Suppressor macrophage treated with lipopolysaccharide for 1 hour (primary cell): ENCODE measurements around the gene PPP2R3A.
"Not testable (repeated sequence)": the region's sequence is repeated elsewhere in the genome, so short reads cannot be mapped to it uniquely, and the experiment has no call there.

Source experiments
- DNase-seq, 3 donors: peaks; one replicate each; pipeline ENCODE4 v3.0.0-alpha.2; 2020 to 2022

PPP2R3A gene

DNA sequence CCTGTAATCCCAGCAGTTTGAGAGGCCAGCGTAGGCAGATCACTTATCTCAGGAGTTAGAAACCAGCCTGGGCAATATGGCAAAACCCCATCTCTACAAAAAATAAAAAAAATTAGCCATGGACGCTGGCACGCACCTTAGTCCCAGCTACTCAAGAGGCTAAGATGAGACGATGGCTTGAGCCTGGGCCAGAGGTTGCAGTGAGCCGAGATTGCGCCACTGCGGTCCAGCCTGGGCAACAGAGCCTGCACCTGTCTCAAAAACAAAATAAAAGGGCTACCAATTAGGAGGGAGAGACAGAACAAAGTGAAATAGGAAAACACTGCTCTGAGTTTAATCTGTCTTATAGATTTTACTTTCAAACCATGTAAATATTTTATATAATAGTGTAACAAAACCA lies 196.8 kb downstream of the PPP2R3A start:
- no peak for DNase-seq

DNA sequence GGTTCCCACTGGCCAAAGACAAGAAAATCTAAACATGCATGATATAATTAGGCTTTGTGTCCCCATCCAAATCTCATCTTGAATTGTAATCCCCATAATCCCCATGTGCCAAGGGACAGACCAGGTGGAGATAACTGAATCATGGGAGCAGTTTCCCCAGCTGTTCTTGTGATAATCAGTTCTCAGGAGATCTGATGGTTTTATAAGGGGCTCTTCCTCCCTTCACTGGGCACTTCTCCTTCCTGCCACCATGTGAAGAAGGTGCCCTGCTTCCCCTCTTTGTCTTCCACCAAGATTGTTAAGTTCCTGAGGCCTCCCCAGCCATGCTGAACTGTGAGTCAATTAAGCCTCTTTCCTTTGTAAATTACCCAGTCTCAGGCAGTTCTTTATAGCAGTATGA lies 198.1 kb downstream of the PPP2R3A start:
- not testable (repeated sequence) for DNase-seq

DNA sequence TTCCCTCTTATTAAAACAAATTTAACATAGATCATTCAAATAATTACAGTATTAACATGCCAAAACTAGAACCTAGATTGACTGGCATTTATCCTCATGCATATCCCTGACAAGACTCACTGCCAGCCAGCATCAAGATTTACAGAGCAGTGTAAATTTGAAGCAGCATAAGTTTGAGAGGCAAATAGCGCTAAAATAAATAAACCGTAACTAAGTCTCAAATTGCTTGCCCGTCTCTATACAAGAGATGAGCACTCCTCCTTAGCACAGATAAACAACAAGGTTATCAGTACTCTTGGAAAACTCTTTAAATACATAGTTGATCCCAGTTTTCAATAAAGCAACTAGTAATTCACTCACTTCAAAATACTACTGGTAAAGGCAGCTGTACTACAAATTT lies 201.0 kb downstream of the PPP2R3A start:
- no peak for DNase-seq

DNA sequence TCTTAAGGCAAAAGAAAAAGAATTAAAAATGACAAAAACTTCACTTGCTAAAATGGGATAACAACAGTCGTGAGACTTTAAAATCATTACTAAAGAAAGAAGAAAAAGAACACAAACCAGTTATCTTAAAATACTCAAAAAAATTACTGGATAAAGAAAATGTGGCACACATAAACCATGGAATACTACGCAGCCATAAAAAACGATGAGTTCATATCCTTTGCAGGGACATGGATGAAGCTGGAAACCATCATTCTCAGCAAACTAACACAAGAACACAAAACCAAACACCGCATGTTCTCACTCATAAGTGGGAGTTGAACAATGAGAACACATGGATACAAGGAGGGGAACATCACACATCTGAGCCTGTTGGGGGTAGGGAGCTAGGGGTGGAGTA lies 202.7 kb downstream of the PPP2R3A start:
- DNase-seq, result not testable (repeated sequence)

DNA sequence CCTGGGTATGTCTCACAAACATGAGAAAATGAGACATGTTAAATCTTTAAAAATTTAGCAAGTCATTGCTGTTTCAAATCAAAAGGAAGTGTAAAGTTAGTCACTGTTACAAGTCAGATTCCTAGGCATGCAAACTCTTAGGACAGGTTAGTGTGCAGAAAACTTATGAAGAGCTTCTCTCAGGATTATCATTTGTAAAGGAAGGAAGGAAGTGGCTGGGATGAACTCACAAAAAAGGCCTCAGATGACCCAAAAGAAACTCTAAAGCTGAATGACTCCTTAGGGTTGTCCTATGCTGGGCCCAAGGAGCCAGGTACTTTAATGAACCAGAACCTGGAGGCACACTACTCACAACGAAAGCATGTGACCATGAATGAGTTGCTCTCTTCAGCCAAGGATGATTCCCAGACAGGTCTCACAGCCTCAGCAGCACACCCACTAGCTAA lies 205.6 kb downstream of the PPP2R3A start:
- DNase-seq, result peak in 2 of 3 donors; percentile 20 to 29

DNA sequence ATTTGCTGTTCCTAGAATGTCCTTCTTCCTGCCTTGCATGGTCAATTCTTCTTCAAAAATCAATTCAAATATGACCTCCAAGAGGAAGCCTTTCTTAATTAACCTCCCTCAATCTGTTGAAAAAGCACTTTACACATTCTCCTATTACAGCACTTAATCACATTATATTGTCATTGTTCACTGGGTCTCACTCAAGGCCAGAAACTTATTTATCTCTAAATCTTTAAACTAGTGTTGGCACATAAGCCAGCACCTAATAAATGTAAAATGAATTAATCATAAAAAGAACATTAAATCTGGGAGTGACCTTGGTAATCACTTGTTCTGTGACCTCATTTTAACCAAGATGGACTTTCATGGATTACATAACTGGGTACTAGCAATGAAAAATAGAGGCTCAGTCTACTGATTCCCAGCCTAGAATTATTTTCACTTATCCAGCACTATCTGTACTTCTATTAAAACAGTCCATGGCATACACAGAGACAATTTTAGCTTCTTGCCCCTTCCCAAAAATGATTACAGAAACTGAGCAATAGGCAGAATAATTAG lies 208.5 kb downstream of the PPP2R3A start:
- peak; percentile 18 to 52 (median 46) for DNase-seq

DNA sequence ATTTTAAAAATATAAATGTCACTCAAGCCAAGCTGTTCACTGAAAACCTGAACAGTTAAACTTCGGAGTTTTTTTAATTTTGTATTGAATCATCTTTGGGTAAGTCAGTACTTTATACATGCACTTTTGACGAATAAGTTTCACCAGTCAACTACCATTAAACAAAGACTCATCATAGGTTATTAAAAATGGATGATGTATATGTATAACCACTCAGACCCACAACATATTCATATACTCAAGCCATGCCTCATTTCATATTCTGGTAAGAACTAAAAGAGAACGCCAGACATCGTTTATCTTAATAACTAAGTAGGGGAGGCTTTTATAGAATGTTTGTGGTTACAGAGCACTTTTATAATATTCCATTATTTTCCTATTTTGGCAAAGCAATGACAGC lies 212.3 kb downstream of the PPP2R3A start:
- DNase-seq, result no peak

DNA sequence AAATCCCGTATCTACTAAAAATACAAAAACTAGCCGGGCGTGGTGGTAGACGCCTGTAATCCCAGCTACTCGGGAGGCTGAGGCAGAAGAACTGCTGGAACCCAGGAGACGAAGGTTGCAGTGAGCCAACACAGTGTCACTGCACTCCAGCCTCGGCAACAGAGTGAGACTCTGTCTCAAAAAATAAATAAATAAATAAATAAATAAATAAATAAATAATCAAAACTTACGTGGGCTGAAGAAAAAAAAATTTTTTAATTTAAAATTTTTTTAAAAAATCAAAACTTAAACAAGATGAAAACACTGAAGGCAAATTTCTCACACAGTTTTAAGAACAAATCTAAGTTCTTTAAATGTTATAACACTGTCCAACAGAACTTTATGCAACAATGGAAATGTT lies 216.2 kb downstream of the PPP2R3A start:
- DNase-seq, result peak in 1 of 3 donors; percentile 32

DNA sequence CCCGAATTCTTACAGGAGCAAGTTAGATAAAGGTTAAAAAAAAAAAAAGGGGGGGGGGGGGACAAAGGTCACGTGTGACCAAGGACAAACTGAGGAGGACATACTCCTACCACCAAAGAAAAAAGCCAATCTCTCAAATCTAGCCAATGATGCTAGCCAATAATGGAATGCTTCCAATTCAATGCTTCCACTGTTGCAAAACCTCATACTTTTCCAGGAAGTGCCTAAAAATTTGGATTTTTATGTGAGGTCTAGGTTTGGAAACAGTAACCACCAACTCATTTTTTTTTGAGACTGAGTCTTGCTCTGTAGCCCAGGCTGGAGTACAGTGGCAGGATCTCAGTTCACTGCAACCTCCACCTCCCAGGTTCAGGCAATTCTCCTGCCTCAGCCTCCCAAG lies 219.2 kb downstream of the PPP2R3A start:
- DNase-seq, result peak in 2 of 3 donors; percentile 37 to 45

DNA sequence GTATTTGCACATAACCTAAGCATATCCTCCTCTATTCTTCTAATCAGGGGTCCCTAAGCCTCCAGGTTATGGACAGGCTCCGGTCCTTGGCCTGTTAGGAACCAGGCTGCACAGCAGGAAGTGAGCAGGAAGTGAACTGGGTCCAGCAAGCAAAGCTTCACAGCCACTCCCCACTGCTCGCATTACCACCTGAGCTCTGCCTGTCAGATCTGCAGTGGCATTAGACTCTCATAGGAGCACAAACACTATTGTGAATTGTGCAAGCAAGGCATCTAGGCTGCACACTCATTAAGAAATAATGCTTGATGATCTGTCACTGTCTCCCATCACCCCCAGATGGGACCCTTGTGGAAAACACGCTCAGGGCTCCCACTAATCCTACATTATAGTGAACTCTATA lies 220.8 kb downstream of the PPP2R3A start:
- no peak for DNase-seq

DNA sequence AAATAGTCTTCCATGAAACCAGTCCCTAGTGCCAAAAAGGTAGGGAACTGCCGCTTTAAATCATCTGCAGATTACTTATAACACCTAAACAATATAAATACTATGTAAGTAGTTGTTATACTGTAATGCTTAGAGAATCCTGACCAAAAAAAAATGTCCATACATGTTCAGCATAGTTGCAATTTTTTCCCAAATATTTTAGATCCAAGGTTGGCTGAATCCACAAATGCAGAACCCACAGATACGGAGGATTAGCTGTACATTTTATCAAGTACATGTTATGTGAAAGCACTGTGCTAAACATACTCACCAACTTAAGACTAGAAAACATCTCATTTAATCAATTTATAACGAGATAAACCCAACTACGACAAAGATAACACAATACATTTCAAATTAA lies 221.3 kb downstream of the PPP2R3A start:
- DNase-seq, result no peak

DNA sequence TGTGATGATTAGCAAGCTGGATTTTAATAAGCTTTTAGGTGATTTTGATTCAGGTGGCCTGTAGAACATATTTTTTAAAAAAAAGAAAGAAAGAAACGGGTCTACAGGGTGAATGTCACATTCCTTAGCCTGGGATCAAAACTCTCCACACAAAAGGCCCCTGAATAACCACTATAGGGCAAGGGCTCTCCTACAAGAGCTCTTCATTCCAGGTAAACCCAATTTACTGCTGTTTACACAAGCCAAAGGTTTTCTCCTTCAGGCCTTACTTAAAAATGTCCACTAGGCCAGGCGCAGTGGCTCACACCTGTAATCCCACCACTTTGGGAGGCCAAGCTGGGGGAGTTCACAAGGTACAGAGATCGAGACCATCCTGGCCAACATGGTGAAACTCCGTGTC lies 222.3 kb downstream of the PPP2R3A start:
- no peak for DNase-seq

DNA sequence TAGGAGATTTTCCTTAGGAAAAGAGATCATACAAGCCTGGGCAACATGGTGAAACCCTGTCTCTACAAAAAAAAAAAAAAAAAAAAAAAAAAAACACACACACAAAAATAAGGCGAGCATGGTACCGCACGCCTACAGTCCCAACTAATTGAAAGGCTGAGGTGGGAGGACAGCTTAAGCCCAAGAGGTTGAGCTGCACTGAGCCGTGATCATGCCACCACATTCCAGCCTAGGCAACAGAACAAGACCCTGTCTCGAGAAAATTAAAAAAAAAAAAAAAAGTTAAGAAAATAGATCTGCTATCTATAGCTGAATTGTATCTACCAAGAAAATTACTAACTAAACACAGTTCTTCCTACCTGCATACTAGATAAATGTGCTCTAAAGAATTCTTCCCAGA lies 223.5 kb downstream of the PPP2R3A start:
- DNase-seq, result no peak

DNA sequence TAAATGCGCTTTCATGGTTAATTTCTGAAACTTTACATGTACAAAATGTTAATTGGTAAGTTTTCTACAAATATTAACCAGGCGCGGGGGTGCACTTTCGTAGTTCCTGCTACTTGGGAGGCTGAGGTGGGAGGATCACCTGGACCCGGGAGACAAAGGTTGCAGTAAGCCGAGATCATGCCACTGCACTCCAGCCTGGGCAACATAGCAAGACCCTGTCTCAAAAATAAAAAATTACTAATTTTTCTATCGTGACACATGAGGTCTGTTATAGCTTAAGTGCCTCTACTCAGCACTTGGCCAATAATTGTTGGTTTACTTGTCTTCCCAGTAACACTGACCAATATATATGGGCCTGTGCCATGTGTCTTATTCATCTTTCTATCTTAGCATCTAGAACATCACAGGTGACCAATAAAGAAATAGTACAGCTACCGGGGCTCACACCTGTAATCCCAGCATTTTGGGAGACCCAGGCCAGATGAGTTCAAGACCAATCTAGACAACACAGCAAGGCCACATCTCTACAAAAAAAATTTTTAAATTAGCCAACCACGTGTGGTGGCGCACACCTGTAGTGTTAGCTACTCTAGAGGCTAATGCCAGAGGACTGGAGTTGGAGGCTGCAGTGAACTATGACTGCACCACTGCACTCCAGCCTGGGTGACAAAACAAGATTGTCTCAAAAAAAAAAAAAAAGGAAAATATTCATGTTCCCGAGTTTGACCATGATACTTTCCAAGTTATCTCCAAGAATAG lies 224.5 kb downstream of the PPP2R3A start:
- DNase-seq, result no peak

DNA sequence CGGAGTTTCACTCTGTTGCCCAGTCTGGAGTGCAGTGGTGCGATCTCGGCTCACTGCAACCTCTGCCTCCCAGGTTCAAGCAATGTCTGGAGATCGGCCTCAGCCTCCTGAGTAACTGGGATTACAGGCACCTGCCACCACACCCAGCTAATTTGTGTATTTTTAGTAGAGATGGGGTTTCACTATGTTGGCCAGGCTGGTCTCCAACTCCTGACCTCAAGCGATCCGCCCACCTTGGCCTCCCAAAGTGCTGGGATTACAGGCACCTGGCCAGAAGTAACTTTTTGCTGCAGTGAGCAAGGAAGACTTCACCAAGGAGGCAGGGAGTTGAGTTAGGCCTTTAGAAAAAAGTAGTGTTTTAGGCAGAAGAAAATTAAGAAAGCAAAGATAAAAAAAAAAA lies 226.7 kb downstream of the PPP2R3A start:
- DNase-seq, result not testable (repeated sequence)

DNA sequence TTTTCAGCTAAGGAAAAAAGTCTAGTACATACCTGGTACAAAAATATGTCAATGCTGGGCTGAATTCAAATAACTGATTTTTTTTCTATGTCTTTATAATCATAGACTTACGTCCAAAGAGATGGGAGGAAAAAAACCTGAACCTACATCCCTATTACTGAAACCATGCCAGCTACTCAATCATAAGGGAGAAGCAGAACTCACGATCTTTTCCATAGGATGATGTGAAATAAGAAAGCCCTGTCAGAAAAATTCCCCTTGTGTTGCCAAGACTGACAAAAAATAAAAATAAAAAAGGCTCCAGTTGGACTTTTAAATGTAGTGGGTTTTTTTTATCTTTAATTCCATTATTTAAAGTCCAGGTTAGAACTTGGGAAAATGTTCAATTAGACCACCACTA lies 227.3 kb downstream of the PPP2R3A start:
- peak; percentile 58 to 76 (median 68) for DNase-seq

DNA sequence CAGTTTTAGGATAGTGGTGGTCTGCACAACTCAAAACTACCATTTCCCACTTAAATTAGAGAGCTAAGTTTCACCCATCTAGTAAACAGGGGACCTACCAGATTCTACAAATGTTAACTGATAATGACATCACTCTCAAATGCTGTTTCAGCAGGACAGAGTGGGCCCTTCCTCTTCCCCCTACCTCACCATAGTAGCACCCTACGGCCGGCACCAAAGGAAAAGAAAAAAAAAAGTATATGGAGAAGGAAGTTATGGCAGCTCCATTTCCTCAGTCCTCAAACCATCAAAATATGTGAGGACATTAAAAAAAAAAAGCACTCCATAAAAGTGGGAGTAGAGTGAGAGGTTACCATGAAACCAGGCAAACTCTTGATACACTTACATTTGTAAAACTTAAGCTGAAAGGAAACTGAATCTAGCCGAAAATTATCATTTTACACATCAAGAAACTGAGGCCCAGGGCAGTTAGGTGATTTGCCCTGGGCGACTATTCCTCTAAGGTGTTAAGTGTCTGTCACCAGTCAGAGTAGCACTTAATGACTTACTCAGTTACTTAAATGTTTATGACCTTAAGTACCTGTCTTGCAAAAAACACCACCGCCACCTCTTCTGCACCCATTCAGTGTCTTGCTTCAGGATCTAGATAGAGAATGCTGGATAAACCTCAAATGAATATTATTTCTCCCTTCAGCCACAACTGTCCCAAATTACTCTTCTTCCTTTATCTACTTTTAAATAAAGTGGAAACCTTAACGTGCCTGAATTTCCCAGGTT lies 227.9 kb downstream of the PPP2R3A start:
- DNase-seq, result peak; percentile 60 to 72 (median 61)

DNA sequence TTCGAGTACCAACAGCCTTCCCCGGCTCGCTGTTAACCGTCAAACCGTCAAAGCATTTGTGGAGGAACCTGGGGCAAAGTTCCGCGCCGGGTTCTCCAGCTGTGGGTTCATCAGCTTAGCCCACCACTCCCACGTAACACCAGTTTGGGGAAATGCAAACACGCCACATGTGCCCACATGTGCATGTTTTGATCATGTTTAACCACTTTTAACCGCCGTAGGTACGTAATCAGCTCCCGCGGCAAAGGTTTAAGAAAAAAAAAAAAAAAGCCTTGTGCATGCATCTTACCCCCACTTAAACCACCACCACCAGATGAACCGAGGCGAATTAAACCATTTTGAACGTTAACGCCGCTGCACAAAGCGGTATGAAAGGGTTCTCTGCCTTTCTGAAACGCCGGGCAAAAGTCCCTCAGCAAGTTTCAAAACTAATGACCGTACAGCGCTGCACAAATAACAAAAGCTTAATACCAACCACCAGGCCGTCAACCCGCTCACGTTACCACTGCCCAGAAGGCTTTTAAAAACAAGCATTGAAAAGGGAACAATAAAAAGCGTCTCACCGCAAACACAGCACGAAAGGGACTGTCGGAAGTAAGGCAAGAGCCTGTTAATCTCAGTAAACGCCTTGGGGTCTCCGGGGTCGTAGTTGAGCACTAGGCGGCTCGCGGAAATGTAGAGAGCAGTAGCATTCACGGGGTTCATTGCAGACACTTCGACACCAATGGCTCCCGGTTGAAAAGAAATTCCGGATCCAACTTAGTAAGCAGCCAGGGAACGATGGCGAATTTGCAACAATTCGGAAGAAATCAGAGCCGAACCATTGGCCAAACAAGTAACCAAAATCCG lies 229.1 kb downstream of the PPP2R3A start:
- DNase-seq, result peak; percentile 76

DNA sequence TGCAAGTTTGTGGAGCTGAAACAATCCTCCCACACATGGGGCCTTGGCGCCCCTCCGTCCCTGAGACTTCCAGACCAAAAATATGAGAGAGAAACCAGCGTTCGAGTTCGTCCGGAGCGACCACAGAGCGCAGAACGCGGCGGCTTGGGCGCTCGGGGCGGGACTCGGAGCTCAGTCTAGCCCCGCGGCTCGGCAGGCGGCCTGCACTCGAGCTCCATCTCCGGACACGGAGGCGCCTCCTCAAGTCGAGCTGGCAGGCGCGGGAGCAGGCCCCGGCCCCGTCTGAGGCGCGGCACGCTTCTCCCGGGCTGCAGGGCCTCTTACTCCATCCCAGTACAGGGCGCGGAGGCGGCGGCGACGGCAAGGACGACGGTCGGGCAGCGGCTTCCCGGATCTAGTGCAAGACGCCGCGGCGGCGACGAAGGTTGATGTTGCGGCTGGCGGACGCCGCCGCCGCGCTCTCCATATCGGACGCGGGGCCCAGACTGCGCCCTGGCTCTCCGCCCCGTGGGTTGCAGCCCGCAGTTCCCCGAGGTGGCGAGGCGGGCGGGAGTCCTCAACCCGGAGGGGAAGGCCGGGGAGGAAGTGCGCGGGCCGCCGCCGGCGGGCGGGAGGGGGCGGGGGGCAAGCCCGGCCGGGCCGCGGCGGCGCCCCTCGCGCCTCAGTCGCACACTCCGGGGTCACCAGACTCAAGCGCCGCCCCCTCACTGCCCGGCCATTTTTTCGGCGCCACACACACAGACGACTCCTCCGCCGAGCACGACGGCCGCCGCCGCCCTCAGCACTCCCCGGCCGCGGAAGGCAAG lies 229.9 kb downstream of the PPP2R3A start:
- DNase-seq, result peak; percentile 87 to 94 (median 88)

DNA sequence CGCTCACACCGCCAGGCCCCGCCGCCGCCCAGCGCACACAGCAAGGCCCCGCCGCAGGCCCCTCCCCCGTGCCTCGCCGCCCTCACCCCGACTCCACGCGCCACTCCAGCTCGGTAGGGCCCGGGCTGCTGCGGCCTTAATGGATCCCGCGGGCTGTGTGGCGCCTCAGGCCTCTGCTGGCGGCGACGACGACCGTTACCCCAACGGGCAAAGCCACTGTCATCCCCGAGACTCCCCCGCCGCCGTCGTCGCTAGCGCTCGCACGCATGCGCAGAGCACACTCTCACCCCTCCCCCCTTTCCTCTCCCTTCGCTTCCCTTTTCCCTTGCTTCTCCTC lies 230.5 kb downstream of the PPP2R3A start, which contains the start of gene MSL2:
Gene MSL2, minus strand, starts transcription at position 272 of the 337 bp plus-strand sequence. CDS start 1,222 bp downstream, outside the sequence.
- DNase-seq, result no peak

DNA sequence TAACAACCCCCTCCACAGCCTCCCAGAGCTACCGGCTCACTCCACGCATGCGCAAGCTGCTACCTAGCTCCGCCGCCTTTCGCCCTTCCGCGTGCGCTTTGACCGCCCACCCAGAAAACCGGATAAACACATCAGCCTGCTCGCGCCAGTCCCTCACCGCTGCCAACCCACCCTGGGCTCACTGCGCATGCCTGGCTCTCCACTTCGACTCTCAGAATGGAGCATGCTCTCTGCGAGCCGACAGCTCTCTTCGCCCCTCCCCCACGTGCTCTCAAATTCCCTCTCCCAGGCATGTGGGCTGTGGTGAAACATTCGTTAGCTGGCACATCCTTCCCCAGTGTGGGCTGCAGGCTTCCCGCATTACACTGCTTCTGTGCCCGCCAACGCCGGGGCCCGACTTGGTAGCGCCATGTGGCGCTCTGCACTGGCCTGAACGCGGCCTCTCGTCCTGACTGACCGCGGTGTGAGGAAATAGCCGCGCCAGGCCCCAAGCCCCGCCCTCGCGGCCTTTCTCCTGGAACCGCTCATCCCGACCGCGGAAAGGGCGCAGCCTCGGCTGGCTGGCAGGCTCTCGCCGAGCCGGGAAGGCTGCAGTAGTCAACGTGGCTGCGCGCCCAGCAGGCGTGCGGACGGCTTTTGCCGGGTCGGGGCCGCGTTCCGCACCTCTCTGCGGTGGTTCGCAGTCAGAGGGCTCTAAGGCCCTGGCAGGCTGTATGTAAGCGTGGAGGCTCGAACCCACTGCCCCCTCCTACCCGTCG lies 231.1 kb downstream of the PPP2R3A start:
- DNase-seq, result peak; percentile 98 to 100 (median 100)
